C4-2B (cell line): Measurements from ENCODE around the gene SLC15A2.

Experiments used
- ZFX ChIP-seq: fragments of 450-650 bp; IDR thresholded peaks from 2 replicates; pipeline ENCODE4 v1.6.1; 2017
- TF ChIP-seq, protein P1 (sequence below): fragments of 450-650 bp; conservative IDR thresholded peaks from 2 replicates; pipeline ENCODE4 v1.5.1; 2017; ENCODE audit warnings: mild to moderate bottlenecking

DNA sequence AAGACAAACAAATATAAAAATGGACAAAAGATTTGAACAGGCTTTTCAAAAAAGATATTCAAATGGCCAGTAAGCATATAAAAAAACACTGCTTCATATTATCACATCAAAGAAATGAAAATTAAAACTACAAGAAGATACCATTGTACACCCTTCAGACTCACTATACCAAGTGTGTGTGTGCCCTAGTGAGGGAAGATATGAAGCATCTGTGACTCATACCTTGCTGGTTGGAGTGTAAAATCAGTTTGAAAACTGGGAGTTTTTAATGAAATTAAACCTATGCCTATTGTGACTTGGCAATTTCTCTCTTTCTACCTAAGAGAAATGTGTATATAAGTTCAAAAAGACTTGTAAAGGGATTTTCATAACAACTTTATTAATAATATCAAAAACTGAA, 23.5 kb upstream of the SLC15A2 start:
- TF ChIP-seq, protein P1, sequence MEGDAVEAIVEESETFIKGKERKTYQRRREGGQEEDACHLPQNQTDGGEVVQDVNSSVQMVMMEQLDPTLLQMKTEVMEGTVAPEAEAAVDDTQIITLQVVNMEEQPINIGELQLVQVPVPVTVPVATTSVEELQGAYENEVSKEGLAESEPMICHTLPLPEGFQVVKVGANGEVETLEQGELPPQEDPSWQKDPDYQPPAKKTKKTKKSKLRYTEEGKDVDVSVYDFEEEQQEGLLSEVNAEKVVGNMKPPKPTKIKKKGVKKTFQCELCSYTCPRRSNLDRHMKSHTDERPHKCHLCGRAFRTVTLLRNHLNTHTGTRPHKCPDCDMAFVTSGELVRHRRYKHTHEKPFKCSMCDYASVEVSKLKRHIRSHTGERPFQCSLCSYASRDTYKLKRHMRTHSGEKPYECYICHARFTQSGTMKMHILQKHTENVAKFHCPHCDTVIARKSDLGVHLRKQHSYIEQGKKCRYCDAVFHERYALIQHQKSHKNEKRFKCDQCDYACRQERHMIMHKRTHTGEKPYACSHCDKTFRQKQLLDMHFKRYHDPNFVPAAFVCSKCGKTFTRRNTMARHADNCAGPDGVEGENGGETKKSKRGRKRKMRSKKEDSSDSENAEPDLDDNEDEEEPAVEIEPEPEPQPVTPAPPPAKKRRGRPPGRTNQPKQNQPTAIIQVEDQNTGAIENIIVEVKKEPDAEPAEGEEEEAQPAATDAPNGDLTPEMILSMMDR, result no peak
- no peak for TF ChIP-seq ZFX
